ENCODE data around the gene TACC2. TPM values are rescaled to one million over a fixed set of nuclear protein-coding genes. Genes with fewer than 3 reads are reported as not detected.

The TACC2 gene
- total and polyA plus RNA-seq, 2 experiments from 2014 or later: 30.8 to 35.9 TPM

DNA sequence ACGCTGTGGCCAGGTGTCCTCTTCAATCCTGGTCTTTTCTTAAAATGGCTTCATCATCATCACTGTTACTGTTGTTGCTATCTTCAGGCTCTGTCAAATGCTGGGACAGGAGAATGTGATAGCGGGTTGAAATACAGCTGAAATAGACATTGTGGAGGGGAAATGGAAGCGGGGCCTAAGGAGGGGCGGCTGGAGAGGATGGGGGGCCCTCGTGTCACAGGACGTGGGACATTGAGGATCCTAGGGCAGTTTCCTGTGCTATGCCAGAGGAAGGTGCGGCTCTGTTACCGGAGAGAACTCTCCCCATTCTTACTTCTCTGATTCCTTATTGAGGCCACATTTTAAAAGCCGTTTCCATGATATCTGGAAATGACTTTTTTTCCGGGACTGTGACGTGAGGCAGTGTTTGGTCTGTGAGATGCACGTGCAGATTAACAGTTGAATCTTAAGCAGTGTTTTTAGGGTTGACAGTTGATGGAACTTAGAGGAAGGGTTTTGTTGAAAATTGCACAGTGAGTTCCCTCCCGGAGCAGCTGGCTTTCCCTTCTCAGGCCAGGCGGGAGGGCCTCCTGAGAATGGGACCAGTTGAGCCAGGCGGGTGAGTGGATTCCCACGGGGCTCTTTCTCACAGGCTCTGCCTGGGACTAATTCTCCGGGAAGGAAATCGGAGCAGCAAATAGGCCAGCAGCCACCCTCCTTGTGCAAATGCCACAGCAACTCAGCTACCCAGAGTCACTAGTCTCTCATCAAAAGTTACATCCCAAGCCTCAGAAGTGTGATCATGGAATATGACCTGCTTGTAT, 125.2 kb downstream of the TACC2 start (continued):
- TF ChIP-seq JUNB (IDR thresholded peaks at IDR 0.05; ENCODE audit: unreplicated experiment) (no peak), NANOG (IDR thresholded peaks at IDR 0.05; ENCODE audit: borderline replicate concordance) (no peak), CTCF (conservative IDR thresholded peaks at IDR 0.05; ENCODE audit: low read depth in 2 of 2) (no peak), EZH2phosphoT487 (IDR thresholded peaks at IDR 0.05; ENCODE audit: unreplicated experiment) (no peak), STAT1 (IDR thresholded peaks at IDR 0.05; ENCODE audit: unreplicated experiment) (no peak)

DNA sequence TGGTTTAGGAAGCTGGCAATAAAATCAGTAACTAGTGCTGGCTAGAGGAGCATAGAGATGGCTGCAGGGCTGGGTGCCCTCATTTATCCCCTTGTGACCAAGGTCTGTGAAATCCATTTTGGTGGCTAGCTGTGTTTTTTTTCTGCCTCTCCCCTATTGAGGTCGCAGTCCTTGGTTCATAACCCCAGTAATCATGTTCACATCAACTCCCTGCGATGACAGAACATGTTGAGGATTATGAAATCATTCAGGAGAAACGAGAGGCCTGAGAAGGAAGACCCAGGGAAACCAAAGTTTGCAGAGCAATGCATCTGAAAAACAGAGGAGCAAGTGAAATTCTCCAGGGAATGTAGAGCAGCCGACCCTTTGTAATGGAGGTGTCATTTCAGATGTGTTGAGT, 126.9 kb downstream of the TACC2 start:
- H3K79me2 ChIP-seq (replicated peaks; ENCODE audit: insufficient read depth): peaks cover 61% of the 10 kb centered on the region
- H3K9me3 Mint-ChIP-seq: no peaks in the 10 kb centered on the region
- H3K36me3 ChIP-seq (ENCODE audit: insufficient read depth): no peaks in the 10 kb centered on the region
- H3F3A ChIP-seq (replicated peaks; ENCODE audit: low read depth): no peaks in the 10 kb centered on the region; the same call in 1 of the 2 replicates
- no peak for DNase-seq (ENCODE audit: low spot score)
- peaks cover 43% of the 10 kb centered on the region for H3K4me1 Mint-ChIP-seq
- H3K4me1 ChIP-seq (ENCODE audit: insufficient read depth): peaks cover 40% of the 10 kb centered on the region
- no peaks in the 10 kb centered on the region; the same call in 1 of the 2 replicates for H4K20me1 ChIP-seq (replicated peaks; ENCODE audit: insufficient read depth)
- H3K27ac ChIP-seq (ENCODE audit: low read depth): no peak overlapping the region
- H3K27me3 ChIP-seq (ENCODE audit: insufficient read depth): peaks cover 3% of the 10 kb centered on the region; the same call in 1 of the 2 replicates
- H3K9me2 ChIP-seq (ENCODE audit: insufficient read depth): no peaks in the 10 kb centered on the region
- peak overlapping the region; percentile 20; the same call in 1 of the 2 replicates for H3K4me2 ChIP-seq
- H3K27ac Mint-ChIP-seq: no peak overlapping the region; the same call in 1 of the 2 replicates
- no peak overlapping the region for H3K4me3 ChIP-seq
- H3K36me3 Mint-ChIP-seq (ENCODE audit: low read depth): no peaks in the 10 kb centered on the region
- ATAC-seq: no peak
- no peak overlapping the region for H2AFZ ChIP-seq
- no peak overlapping the region for H3K4me3 Mint-ChIP-seq
- peaks cover 13% of the 10 kb centered on the region for H3K27me3 Mint-ChIP-seq (ENCODE audit: insufficient read depth, low read depth, poor library complexity)
- TF ChIP-seq STAT1 (IDR thresholded peaks at IDR 0.05; ENCODE audit: unreplicated experiment) (no peak), EZH2phosphoT487 (IDR thresholded peaks at IDR 0.05; ENCODE audit: unreplicated experiment) (no peak), JUNB (IDR thresholded peaks at IDR 0.05; ENCODE audit: unreplicated experiment) (no peak), EZH2 (IDR thresholded peaks at IDR 0.05; ENCODE audit: low read depth, unreplicated experiment) (no peak), CREB1 (CRISPR knock-in tag; IDR thresholded peaks at IDR 0.05; ENCODE audit: low read depth) (no peak), POLR2AphosphoS5 (IDR thresholded peaks at IDR 0.05; ENCODE audit: low read depth) (no peak), ZNF114 (CRISPR knock-in tag; IDR thresholded peaks at IDR 0.05) (no peak), REST (IDR thresholded peaks at IDR 0.05; ENCODE audit: unreplicated experiment) (no peak), ZNF331 (CRISPR knock-in tag; IDR thresholded peaks at IDR 0.05; ENCODE audit: low read depth) (no peak)
- TF ChIP-seq, protein P1, sequence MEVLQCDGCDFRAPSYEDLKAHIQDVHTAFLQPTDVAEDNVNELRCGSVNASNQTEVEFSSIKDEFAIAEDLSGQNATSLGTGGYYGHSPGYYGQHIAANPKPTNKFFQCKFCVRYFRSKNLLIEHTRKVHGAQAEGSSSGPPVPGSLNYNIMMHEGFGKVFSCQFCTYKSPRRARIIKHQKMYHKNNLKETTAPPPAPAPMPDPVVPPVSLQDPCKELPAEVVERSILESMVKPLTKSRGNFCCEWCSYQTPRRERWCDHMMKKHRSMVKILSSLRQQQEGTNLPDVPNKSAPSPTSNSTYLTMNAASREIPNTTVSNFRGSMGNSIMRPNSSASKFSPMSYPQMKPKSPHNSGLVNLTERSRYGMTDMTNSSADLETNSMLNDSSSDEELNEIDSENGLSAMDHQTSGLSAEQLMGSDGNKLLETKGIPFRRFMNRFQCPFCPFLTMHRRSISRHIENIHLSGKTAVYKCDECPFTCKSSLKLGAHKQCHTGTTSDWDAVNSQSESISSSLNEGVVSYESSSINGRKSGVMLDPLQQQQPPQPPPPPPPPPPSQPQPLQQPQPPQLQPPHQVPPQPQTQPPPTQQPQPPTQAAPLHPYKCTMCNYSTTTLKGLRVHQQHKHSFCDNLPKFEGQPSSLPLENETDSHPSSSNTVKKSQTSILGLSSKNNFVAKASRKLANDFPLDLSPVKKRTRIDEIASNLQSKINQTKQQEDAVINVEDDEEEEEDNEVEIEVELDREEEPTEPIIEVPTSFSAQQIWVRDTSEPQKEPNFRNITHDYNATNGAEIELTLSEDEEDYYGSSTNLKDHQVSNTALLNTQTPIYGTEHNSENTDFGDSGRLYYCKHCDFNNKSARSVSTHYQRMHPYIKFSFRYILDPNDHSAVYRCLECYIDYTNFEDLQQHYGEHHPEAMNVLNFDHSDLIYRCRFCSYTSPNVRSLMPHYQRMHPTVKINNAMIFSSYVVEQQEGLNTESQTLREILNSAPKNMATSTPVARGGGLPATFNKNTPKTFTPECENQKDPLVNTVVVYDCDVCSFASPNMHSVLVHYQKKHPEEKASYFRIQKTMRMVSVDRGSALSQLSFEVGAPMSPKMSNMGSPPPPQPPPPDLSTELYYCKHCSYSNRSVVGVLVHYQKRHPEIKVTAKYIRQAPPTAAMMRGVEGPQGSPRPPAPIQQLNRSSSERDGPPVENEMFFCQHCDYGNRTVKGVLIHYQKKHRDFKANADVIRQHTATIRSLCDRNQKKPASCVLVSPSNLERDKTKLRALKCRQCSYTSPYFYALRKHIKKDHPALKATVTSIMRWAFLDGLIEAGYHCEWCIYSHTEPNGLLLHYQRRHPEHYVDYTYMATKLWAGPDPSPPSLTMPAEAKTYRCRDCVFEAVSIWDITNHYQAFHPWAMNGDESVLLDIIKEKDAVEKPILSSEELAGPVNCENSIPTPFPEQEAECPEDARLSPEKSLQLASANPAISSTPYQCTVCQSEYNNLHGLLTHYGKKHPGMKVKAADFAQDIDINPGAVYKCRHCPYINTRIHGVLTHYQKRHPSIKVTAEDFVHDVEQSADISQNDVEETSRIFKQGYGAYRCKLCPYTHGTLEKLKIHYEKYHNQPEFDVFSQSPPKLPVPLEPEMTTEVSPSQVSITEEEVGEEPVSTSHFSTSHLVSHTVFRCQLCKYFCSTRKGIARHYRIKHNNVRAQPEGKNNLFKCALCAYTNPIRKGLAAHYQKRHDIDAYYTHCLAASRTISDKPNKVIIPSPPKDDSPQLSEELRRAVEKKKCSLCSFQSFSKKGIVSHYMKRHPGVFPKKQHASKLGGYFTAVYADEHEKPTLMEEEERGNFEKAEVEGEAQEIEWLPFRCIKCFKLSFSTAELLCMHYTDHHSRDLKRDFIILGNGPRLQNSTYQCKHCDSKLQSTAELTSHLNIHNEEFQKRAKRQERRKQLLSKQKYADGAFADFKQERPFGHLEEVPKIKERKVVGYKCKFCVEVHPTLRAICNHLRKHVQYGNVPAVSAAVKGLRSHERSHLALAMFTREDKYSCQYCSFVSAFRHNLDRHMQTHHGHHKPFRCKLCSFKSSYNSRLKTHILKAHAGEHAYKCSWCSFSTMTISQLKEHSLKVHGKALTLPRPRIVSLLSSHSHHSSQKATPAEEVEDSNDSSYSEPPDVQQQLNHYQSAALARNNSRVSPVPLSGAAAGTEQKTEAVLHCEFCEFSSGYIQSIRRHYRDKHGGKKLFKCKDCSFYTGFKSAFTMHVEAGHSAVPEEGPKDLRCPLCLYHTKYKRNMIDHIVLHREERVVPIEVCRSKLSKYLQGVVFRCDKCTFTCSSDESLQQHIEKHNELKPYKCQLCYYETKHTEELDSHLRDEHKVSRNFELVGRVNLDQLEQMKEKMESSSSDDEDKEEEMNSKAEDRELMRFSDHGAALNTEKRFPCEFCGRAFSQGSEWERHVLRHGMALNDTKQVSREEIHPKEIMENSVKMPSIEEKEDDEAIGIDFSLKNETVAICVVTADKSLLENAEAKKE (CRISPR knock-in tag; IDR thresholded peaks at IDR 0.05): no peak
